Effector CD8-positive, alpha-beta T cell (primary cell): ENCODE data around the gene ING5.

ENCODE experiments used
- DNase-seq: peaks from one replicate; lab custom pipeline; 2025; lab: John Stamatoyannopoulos, UW

The ING5 gene

DNA sequence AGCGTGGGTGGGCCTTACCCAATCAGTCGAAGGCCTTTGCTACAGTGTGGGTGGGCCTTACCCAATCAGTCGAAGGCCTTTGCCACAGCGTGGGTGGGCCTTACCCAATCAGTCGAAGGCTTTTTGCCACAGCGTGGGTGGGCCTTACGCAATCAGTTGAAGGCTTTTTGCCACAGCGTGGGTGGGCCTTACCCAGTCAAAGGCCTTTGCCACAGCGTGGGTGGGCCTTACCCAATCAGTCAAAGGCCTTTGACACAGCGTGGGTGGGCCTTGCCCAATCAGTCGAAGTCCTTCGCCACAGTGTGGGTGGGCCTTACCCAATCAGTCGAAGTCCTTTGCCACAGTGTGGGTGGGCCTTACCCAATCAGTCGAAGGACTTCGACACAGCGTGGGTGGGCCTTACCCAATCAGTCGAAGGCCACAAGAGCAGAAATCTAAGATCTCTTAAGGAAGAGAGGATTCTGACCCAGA is 58.5 kb downstream of the ING5 start:
- no peak for DNase-seq

DNA sequence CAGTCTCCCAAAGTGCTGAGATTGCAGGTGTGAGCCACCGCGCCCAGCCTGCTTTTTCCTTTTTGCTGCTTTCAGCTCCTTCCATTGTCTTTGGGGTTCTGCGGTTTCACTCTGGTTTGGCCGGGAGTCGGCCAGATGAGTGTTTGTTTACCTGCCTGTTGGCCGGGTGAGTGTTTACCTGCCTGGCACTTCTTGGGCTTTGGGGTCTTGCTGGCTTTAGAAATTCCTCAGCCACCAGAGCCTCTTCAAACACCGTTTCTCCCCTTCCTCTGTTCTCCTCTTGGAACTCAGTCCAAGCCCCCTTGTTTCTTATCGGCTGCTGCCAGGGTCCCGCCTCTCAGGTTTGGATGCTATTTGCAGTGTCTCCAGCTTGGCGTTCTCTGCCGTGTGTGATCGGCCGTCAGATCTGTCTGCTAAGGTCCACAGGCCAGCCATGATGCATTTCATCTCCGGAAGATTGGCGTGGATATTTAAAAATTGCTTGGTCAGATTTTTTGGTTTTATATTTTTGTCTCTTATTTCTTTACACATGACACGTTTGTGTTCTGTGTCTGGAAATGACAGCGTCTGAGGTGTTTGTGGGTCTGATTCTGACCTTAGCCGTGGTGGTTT is 60.6 kb downstream of the ING5 start:
- DNase-seq = no peak

DNA sequence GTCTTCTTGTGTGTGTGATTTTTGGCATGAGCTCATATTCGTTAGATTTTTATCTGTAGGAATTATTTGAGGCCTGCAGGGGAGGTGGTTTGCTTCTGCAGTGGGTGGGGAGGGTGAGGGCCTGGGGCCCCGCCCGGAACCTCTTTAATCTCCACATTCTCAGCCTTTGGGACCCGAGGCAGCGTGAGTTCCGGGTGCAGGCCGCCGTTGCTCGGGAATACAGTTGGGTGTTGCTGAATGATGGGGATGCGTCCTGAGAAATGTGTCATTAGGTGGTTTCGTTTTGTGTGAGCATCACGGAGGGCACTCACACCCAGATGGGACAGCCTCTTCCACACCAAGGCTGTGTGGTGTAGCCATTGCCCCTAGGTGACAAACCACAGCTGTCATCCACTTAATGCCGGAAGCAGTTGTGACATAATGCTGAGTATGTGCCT is 61.1 kb downstream of the ING5 start:
- DNase-seq = no peak

DNA sequence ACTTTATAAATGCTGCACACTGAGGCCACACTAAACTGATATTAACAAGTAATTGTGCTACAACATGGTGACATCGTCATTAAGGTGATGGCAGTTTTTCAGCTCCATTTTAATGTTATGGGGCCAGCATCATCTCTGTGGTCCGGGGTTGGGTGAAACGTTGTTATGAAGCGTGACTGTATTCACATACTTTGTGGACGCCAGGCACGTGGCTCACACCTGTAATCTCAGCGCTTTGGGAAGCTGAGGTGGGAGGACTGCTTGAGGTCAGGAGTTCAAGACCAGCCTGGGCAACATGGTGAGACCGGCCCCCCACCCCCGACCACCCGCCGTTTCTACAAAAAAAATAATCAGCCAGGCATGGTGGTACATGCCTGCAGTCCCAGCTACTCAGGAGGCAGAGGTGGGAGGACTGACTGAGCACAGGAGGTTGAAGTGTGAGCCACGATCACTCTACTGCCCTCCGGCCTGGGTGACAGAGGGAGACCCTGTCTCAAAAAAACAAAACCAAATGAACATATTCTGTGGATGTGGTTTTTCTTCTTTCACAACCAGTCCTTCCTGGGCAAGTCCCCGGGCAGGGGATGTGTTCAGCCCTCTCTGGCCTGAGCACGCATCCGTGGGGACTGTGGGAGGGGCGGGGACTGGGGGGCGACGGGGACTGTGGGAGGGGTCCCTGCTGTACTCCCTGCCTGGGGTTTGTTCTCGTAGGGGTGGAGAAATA is 61.9 kb downstream of the ING5 start:
- DNase-seq = no peak

DNA sequence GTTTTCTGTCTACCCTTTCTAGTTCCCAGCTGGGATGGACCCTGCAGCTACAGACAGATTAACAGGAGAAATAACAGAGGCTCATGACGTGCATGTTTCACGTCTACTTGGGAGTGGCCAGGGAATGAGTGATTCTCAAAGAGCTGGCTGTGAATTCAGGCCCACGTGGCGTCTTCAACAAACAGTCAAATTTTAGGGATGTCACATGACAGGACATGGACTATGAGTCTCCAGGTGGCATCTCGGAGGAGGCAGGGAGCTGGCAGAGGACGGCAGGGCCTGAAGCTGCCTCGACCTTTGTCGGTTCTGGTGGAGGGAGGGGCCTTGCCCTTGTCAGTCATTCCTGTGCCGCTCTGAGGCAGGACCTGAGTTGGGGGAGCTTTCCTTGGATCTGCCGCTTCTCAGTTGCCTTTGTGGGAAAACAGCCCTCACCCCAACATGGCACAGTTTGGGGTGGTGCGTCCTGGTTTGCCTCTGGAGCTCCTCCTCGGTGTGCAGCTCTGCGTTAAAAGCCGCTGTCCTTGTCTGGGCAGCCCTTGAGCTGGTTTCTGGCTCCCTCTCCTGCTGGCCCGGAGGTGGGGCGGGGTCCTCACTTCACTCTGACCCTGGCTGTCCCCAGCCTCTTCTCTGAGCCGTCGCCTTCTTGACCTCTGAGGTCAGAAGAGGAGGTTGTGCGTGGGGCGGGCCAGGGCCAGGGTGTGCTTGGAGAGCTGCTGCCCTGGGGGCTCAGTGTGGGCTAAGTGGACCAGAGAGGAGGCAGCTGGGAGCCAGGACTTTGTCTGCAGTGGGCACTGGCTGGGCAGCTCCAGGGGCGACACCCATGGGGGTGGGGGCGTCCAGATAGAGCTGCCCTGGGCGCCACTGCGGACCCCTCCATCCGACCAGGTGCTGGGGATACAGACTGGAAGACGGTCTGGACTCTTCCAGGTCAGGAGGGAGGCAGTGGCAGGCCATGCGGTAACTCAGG is 62.7 kb downstream of the ING5 start:
- no peak for DNase-seq

DNA sequence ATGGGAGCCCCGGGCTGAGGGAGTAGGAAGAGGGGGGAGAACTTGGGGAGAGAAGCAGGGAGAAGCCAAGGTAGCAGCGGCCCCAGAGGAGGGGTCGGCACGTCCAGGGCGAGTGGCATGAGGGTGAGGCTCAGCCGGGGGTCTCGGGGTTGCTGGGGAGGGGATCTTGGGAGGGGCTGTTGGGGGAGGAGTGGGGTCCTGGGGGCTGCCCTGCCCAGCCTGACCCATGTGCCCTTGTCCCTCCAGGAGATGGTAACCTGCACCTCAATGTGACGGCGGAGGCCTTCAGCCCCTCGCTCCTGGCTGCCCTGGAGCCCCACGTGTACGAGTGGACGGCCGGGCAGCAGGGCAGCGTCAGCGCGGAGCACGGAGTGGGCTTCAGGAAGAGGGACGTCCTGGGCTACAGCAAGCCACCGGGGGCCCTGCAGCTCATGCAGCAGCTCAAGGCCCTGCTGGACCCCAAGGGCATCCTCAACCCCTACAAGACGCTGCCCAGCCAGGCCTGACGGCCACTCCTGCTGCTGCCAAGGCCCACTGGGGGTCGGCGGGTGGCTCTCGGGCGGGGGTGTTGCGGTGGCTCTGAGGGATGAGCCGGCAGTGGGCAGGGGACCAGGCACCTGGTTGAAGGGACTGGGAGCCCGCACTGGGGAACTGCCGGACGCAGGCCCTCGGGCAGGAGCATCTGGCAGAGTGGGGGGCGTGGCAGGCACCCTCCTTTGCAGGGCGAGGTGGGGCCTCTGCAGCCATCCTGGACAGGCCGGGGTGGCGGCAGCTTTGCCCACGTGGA is 65.8 kb downstream of the ING5 start:
- no peak for DNase-seq

DNA sequence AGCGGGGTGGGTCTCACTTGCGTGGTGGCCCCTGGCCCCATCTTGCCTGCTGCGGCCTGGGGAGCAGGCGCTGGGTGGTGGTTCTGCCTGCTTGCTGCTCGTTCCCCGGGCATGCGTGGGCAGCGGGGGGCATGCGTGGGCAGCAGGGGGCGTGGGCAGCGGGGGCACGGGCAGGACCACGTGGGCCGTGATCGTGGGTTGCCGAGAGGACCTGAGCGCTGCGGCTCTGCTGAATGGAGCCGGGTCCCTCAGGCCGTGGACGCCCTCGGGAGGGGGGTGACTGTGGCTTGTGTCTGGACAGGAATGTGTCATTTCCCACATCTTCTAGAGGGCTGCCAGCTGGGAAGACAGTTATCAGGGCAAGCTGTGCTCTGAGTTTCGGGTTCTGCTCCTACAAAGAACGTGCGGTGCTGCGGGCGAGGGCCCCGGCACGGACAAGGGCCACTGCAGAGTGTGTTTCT is 66.4 kb downstream of the ING5 start:
- DNase-seq = no peak

DNA sequence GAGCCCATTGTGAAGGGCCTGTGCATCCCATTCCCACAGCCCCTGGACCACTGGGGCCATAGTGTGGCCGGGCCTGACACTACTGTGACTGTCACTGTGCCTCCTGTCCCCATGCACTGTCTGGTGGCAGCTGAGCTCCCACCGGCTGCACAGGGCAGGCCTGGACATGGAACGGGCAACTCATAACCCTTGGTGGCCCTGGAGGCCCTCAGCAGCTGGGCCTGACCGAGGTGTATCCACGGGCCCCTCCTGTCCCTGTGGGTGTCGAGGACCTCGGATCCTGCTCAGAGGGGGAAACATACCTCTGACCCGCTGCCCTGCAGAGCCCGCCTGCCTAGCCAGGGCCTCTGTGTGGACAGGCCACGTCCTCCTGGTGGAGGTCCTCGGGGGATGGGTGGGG is 67.0 kb downstream of the ING5 start:
- no peak for DNase-seq

DNA sequence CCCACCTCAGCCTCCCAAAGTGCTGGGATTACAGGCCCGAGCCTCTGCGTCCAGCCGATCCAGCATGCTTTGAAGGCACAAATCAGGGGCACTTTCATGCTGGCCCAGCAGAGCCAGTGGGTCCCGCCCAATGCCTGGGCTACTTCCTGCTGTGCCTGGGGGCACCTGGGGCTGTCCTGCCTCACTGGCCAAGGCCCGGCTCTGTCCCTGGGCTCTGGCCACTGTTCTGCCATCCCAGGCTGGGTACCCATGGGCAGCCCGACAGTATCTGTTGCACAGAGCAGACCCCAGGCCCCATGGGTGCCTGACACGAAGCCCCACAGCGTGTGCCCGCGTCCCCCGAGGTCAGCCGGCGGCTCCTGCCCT is 68.0 kb downstream of the ING5 start:
- DNase-seq = no peak

DNA sequence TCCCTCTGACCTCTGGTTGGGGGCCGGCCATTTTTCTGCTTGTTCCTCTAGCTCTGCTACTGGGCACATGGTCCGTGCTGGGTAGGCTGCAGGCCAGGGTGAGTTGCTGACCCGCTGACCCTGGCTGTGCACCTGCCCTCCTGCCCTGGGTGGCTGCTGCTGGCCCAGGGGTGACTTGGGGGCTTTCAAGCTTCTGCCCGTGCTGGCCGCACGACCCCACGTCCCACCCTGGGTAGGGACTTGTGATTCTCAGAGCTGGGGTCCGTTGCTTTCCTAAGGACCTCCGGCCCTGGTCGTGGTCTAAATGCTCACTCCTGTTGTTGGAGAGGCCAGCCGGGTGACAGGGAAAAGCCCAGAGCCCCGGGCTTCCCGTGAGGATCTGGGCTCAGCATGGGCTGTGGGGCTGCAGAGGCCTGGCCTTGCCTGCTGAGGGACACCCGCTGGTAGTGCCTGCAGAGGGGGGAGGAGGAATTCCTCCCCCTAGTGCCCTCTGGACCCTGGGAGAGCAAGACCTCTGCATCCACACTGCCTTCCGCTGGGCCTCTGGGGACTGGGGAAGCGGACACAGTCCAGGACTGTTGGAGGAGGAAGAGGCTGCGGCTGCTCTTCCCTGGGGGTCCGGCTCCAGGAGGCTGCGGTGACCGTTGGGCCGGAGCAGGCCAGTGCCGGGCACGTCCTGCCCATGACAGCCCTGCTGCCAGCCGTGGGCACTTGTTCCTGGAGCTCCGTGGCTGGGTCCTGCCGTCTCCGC is 68.5 kb downstream of the ING5 start:
- no peak for DNase-seq

DNA sequence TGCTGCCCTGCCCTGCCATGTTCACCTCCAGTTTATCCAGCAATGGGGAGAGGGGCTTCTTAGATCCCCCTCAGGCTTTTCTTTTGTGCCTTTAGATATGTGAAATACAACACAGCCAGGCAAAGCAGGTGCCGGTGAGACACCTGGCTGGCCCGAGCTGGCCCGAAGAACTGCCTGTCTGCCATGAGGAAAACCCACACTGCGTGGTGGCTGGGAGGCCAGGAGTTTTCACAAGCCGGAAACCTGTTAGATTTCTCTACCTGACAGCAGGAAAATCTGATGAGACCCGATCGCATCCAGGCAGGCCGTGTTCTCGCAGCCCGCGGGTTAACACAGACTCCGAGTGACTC is 69.1 kb downstream of the ING5 start:
- DNase-seq = no peak

DNA sequence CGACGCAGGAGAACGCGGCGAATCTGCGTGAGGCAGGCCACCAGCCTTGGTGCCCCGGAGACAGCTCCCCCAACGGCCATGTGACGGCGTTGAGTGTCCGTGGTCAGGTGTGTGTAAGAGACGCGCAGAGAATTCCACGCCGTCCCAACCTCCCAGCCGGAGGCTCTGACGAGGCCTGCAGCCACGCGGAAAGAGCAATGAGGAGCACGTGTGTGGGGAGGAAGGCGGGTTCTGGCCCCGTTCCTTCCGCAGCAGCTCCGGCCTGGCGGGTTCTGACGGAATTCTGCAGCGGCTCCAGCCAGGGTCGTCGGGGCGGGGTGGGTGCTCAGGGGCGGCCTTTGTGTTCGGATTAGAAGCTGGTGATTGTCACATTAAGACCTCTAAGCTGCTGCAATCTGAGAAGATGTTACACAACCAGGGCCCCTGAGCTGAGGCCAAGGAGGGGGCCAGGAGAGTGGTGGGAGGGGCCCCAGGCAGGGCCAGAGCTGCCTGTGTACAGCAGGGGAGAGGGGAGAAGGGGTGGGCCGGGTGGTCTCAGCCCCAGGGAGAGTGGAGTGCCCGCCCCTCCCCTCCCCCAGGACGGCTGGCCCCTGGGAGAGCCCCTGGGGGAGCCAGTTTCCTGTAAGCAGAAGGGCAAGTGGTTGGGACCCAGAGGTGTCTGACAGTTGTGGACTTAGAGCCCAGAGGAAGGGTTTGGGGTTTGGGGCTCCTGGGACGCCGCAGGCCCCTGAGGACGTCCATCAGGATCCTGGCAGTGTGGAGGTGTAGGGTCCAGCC is 69.6 kb downstream of the ING5 start:
- DNase-seq = no peak

DNA sequence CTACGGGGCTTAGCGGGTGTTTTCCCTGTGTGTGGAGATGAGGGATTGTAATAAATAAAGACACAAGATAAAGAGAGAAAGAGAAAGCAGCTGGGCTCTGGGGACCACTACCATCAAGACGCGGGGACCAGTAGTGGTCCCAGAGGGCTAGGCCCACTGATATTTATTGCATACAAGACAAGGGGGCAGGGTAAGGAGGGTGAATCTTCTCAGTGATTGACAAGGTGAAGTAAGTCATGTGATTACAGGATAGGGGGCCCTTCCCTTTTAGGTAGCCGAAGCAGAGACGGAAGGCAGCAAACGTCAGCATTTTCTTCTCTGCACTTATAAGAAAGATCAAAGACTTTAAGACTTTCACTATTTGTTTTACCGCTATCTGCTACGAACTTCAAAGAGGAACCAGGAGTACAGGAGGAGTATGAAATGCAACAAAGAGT is 70.2 kb downstream of the ING5 start:
- DNase-seq = no peak

DNA sequence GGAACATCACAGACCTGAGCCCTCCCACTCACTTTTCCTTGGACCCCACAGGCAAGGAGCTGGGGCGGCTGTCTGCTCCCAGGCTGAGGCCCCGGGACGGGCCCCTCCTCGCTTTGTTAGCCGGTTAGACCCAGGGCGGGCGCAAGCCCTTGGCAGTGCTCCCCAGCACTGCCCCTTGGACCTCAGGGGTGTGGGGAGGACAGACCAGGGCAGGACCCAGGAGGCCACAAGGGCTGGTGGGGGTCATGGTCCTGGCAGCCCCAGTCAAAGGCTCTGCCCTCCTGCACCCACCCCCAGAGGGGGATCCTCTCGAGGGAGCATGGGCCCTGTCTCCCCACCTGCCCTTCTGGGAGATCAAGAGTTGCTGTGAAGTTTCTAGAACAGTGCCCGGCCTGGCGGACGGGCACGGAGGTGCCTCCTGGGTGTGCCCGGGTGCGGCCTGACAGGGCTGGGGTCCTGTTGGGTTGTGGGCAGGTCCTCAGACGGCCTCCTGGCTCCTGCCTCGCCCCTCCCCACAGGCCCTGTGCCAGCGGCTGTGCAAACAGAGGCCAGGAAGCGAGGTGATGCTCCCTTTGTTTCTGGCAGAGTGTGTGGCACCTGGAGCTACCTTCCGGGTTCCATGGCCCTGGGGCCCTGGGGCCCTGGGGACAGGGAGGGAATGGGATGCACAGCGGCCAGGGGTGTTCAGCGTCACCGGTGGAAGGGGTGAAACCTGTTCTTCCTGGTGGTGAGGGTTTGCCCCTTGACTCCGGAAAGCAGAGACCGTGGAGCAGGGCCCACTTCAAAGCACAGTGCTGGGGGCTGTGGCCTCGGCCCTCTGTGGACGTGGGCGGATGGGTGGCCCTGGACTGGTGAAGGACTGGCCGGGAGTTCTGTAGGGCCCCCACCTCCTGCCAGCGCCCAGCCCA is 71.9 kb downstream of the ING5 start:
- no peak for DNase-seq

DNA sequence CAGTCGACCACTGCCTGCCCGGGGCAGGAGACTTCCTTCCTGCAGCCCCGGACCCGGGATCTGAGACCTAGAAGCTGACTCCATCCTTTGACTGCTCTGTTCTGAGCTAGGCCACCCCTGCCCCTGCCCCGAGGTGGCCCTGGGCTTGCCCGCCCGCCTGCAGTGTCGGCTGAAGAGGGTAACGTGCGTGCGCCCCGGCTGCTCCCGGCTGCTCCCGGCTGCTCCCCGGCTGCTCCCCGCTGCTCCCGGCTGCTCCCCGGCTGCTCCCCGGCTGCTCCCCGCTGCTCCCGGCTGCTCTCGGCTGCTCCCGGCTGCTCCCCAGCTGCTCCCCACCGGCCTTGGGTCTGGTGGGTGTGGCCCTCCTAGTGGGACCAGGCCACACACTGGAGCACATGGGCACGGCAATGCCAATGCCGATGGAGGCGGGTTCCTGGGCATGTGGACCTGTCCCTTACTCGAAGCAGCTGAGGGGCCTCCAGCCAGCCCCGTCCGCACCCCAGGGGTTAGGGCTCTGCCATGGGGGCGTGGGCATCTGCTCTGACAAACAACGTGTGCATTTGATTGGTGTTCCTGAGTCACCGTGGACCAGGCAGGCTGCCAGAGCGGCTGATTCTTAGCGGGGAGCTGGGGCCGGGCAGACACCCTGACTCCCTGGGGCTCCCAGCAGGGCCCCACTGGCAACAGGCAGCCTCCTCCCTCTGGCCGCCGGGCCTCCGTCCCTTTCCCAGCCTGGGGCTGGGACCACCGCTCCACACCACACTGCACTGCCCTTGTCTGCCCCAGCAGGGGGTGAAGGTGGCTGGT is 72.8 kb downstream of the ING5 start:
- DNase-seq = no peak

DNA sequence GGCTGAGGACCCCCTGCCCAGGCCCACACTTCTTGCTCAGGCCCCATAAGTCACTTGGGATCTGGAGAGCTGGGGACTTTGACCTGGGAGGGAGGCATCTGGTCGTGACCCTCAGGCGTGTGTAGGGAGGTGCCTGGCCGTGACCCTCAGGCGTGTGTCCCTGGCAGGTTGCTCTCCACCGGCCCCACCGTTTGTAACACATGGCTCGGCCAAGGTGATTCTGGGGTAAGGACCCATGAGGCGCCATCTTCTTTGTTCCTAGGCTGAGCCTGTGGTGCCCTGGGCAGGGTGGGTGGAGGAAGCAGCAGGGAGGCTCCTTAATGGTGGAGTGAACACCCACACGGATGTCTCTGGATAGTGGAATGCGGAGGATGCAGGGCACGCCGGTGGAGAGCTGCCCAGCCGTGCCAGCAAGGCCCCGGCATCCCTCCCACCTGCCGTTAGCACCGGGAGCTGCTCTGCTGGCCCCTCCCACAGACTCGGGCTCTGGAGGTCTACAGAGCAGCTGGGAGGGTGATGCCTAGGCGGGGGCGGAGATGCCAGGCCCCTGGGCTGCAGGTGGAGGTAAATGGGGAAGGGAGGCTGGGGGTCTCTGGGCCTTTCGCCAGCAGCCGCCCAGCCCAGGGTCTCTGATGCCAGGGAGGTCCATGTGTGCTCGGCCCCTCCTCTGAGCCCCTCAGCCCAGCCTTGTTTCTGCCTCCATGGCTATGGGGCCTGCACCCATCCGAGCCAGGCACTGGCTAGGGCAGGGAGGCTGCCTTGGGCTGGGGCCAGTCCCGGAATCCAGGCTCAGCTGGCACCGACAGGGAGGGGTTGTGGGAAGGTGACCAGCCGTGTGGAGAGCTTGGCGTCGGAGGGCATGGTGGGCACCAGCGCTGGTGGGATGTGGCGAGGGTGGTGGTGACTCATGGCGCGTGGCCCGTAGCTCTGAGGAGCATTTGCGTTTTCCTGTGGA is 73.7 kb downstream of the ING5 start:
- no peak for DNase-seq
